Measurements from ENCODE around the gene TTLL3.

Gene TTLL3

DNA sequence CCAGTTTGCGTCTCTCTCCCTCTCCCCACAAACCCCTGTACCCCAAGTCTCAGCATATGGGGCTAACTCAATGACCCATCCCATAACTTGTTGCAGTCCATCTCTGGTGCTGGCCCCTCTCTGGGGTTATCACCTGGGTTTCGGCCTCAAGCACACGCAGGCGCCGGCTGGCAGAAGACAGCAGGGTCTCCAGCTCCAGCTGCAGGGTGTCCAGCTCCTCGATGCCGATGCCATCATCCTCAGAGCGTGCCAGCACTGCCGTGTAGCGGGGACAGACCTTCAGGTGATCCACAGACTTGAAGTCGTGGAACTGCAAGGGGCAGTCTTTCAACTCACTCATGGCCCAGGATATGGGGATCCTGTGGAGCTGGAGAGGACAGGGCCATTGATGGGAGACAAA lies 18.9 kb upstream of the TTLL3 start:
- Mint-ChIP-seq H3K9me3 (no peaks in the 10 kb centered on the region), H3K4me3 (peak overlapping the region; percentile 86 to 87), H3K27ac (no peak overlapping the region), H3K27me3 (no peaks in the 10 kb centered on the region), H3K4me1 (peaks cover 77% of the 10 kb centered on the region)
- ATAC-seq (no peak), DNase-seq (no peak)

DNA sequence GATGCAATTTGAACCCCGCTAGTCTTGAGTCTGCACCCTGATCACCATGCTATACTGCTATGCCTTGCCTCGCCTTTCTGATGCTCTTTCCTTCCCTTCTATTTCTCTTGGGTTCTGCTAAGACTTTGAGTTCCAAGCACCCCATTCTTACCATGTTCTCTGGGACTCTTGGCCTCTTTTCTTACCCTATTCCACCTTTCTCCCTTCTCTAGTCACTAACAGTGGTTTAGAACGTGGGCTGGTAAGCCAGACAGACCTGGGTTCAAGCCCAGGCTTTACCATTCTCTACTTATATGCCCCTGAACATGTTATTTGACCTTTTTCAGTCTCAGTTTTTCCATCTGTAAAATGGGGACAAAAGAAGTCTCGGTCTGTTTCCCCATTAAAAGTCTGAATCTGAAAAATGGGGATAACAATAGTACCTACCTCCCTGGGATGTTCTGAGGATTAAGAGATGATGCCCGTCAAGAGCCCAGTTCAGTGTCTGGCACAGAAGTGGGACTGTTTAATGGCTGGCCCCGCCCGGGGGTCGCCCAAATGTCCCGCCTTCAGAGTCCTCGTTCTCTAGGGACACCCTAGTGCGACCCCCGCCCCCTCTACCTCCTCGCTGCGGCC lies 18.2 kb upstream of the TTLL3 start:
- DNase-seq, result no peak
- peak overlapping the region; percentile 100 for H3K27ac Mint-ChIP-seq
- H3K4me3 Mint-ChIP-seq, result peak overlapping the region; percentile 86 to 87
- H3K9me3 Mint-ChIP-seq, result no peaks in the 10 kb centered on the region
- H3K4me1 Mint-ChIP-seq, result peaks cover 70% of the 10 kb centered on the region
- H3K27me3 Mint-ChIP-seq, result no peaks in the 10 kb centered on the region
- no peak for ATAC-seq

DNA sequence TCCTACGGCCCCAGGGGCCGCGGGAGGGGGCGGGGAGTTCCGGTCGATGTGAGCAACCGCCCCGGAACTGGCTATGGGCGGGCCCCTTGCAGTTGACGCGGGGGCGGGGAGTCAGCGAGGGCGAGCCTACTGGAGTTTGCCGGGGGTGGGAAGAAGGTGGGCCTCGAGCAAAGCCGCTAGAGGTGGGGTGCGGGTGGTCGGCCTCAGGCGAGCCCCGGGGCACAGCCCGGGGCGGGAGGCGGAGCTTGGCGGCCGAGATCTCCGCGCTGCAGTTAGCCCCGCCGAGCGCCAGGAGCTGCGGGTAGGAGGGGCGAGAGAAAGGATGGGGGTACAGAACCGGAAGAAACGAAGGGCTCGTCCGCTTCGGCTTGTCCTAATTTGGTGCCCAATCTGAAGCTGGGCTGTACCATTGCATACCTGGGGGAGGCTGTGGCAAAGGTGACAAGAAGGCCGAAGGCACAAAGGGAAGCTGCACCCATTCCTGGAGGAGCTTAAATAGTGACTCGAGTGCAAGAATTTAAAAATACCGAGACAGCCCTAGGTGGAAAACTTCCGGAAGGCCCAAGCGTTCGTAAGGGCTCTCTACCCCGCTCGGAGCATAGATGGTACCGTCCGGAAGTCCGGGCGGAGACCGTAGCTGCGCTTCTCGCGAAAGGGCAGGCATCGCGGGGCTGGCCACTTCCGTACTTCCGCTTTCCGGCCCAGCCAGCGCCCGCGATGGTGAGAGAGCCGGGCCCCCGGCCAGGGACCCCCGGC lies 17.5 kb upstream of the TTLL3 start, which contains the start of the genes ARPC4 and TADA3:
ARPC4 (plus strand) TSS at position 678 of the 756 bp plus-strand sequence; CDS start at position 718, 40 bp downstream.
TADA3 (minus strand) TSS at position 69 of the 756 bp plus-strand sequence. CDS start 1,007 bp downstream, outside the sequence.
- ATAC-seq, result peak; percentile 92
- peak within 1 kb of the TSS; percentile 86 to 87 for H3K4me3 Mint-ChIP-seq
- no peaks in the 10 kb centered on the region for H3K9me3 Mint-ChIP-seq
- DNase-seq, result peak; percentile 92 to 93
- H3K27me3 Mint-ChIP-seq, result no peaks in the 10 kb centered on the region
- H3K27ac Mint-ChIP-seq, result peak within 1 kb of the TSS; percentile 100
- peaks cover 70% of the 10 kb centered on the region for H3K4me1 Mint-ChIP-seq

DNA sequence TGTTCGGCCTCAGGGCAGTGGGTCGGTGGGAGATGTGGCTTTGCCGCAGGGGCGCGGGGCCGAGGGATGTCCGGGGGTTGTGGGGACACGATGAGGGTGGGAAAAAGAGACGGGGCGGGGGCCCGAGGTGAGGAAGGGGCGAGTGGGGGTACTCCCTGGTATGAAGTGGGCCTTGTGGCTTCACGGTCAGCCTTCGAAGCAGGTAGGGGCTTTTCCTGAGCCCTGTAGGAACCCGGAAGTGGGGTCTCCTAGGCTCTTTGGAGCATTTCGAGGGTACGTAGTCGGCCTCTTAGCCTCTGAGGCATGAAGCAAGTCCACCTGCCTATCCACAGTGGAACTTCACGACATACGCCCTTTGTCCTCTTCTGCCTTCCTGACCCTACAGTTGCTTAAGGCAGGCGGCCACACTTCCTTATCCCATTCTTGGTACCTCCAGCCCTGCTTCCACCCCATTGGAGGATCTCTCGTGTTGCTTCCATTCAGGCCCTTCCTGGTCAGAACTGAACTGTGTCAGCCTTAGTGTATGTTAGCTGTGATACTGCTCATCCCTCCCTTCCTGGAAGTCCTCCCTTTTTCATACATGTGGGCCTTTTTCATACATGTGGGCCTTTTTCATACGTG lies 16.8 kb upstream of the TTLL3 start:
- H3K4me3 Mint-ChIP-seq, result peak overlapping the region; percentile 86 to 87
- DNase-seq (peak in 1 of 2 donors; percentile 17), ATAC-seq (peak; percentile 10)
- H3K9me3 Mint-ChIP-seq, result no peaks in the 10 kb centered on the region
- H3K27me3 Mint-ChIP-seq, result no peaks in the 10 kb centered on the region
- peak overlapping the region; percentile 100 for H3K27ac Mint-ChIP-seq
- H3K4me1 Mint-ChIP-seq, result peaks cover 65% of the 10 kb centered on the region

DNA sequence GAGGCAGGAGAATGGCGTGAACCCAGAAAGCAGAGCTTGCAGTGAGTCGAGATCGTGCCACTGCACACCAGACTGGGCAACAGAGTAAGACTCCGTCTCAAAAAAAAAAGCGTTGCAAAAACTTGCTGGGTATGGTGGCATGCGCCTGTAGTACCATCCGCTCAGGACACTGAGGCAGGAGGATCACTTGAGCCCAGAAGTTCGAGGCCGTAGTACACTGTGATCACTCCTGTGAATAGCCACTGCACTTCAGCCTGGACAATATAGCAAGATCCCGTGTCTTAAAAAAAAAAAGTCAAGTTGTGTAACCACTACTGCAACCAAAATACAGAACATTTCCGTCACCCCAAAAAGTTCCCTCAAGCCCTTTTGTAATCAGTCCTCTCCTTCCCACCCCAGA lies 15.7 kb upstream of the TTLL3 start:
- Mint-ChIP-seq H3K4me1 (peaks cover 58% of the 10 kb centered on the region), H3K4me3 (peak overlapping the region; percentile 86 to 87), H3K27me3 (no peaks in the 10 kb centered on the region), H3K27ac (peak overlapping the region; percentile 100), H3K9me3 (no peaks in the 10 kb centered on the region)
- no peak for ATAC-seq
- DNase-seq, result no peak

DNA sequence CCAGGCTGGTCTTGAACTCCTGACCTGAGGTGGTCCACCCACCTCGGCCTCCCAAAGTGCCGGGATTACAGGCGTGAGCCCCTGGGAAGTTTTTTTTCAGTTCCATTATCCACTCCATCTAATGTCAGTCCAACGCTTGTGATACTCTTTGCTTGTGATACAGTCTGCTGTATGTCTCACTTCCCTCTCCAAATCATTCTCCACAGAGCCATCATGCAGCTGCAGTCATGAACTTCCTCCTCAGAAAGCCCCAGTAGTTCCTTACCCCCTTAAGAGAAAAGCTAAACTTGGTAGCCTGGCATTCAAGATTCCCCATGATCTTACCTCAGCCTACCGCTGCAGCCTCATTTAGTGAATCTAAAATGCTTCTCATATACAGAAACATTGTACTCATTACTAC lies 14.9 kb upstream of the TTLL3 start:
- peak overlapping the region; percentile 72 to 93 for H3K27ac Mint-ChIP-seq

DNA sequence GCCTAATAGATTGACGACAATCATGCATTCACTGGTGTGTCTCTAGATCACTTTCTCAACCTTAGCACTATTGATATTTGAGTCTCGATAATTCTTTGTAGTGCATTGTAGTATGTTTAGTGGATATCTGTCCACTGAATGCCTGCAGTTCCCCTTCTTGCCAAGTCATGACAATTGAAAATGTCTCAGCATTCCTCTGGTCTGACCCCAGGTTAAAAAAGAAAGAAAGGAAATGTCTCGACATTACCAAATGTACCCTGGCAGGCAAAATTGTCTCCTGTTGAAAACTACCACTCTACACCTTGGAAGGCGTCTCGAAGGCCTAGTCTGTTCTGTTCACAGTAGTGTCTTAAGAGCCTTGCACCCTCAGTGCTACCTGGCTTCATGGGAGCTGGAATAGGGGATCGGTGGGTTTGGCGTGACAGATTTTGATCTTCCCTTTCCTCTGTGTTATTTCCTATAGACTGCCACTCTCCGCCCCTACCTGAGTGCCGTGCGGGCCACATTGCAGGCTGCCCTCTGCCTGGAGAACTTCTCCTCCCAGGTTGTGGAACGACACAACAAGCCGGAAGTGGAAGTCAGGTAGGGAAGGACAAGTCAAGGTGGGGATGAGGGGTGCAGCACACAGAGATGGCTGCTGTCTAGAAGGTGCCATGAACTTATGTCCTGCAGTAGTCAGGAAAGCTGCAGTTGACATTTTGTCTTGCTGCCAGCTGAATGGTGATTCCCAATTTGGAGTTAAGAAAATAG lies 12.7 kb upstream of the TTLL3 start:
- no peaks in the 10 kb centered on the region for H3K9me3 Mint-ChIP-seq
- H3K27ac Mint-ChIP-seq, result peak overlapping the region in 1 of 2 donors; percentile 69
- H3K27me3 Mint-ChIP-seq, result no peaks in the 10 kb centered on the region
- ATAC-seq, result no peak
- H3K4me1 Mint-ChIP-seq, result peaks cover 31% of the 10 kb centered on the region
- no peak overlapping the region for H3K4me3 Mint-ChIP-seq
- no peak for DNase-seq

More for the DNA sequence above, 14.9 kb upstream of the TTLL3 start:
- Mint-ChIP-seq H3K4me3 (peak overlapping the region; percentile 22 to 69), H3K27me3 (no peaks in the 10 kb centered on the region), H3K4me1 (peaks cover 50% of the 10 kb centered on the region), H3K9me3 (no peaks in the 10 kb centered on the region)
- DNase-seq (no peak), ATAC-seq (no peak)

DNA sequence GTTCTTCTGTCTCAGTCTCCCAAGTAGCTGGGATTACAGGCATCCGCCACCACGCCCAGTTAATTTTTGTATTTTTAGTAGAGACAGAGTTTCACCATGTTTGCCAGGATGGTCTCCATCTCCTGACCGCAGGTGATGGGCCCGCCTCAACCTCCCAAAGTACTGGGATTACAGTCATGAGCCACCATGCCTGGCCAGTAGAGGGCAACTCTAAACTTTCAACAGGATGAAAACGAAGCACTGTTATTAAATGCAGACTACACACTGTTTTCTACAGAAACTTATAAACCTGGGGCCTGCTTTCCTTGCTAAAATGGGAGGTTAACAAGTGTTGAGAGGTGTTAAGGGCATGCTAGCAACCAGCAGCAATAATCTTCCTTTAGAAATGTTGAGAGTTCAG lies 9.5 kb upstream of the TTLL3 start:
- DNase-seq (no peak), ATAC-seq (no peak)
- Mint-ChIP-seq H3K27ac (no peak overlapping the region), H3K9me3 (no peaks in the 10 kb centered on the region), H3K4me3 (no peak overlapping the region), H3K4me1 (peaks cover 22% of the 10 kb centered on the region), H3K27me3 (no peaks in the 10 kb centered on the region)

DNA sequence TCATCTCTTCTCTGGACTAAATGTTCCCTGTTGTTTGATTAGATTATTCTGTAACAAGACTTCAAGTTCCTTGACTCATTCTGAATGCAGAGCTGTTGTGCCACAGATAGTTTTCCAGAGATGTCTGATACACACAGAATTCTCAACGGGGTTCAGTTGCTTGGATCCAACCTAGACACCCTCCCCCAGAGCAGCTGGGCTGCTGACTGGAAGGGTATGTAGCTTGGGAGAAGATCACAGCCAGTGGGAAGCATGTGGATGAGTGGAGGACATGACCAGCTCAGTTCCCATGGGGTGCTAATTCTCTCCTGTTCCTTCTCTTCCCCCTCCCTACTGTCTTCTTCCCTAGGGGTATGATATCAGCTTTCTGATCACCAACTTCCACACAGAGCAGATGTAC lies 6.6 kb upstream of the TTLL3 start:
- ATAC-seq, result no peak
- H3K4me1 Mint-ChIP-seq, result peaks cover 35% of the 10 kb centered on the region
- H3K4me3 Mint-ChIP-seq, result no peak overlapping the region
- no peaks in the 10 kb centered on the region for H3K9me3 Mint-ChIP-seq
- peak overlapping the region in 1 of 2 donors; percentile 92 for H3K27ac Mint-ChIP-seq
- no peak for DNase-seq
- no peaks in the 10 kb centered on the region for H3K27me3 Mint-ChIP-seq

DNA sequence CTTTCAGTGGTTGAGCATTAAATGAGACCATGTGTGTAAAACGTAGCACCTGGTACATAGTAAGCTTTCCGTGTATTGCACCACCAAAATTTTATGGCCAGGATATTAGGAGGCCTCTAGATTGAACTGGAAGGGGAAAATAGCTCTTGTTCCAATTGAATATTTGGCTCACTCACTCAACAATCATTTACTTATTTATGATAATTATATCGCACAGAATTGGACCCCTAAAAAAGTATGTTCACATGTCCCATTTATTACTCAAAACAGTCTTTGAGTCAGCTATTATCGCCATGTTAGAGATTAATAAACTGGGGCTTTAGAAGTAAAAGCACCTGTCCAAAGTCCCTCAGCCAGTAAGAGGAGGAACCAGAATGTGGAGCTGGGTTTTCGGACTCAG lies 5.1 kb upstream of the TTLL3 start:
- no peak for ATAC-seq
- H3K27ac Mint-ChIP-seq, result no peak overlapping the region
- no peaks in the 10 kb centered on the region for H3K27me3 Mint-ChIP-seq
- no peak for DNase-seq
- no peak overlapping the region for H3K4me3 Mint-ChIP-seq
- H3K4me1 Mint-ChIP-seq, result peaks cover 48% of the 10 kb centered on the region
- no peaks in the 10 kb centered on the region for H3K9me3 Mint-ChIP-seq

DNA sequence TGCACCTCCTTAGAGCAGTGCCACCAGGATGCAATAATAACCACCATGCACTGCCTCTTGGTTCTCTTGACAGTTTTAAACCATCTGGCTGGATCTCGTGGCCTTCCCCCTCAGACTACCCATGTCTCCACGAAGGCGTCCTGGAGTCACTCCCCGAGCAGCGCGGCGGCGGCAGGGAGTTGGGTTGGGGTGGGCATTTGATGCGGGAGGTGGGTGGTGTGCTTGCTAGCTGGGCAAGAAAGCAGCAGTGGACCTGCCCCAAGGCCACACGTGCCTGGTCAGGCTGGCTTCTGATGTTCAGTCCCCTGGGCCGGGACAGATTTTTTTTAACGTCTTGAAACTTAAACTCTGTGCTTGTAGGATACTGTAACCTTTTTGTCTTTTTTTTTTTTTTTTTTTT lies 3.9 kb upstream of the TTLL3 start:
- H3K4me3 Mint-ChIP-seq, result no peak overlapping the region
- ATAC-seq, result no peak
- H3K27me3 Mint-ChIP-seq, result no peaks in the 10 kb centered on the region
- DNase-seq, result no peak
- no peak overlapping the region for H3K27ac Mint-ChIP-seq
- H3K4me1 Mint-ChIP-seq, result peaks cover 58% of the 10 kb centered on the region
- H3K9me3 Mint-ChIP-seq, result no peaks in the 10 kb centered on the region

DNA sequence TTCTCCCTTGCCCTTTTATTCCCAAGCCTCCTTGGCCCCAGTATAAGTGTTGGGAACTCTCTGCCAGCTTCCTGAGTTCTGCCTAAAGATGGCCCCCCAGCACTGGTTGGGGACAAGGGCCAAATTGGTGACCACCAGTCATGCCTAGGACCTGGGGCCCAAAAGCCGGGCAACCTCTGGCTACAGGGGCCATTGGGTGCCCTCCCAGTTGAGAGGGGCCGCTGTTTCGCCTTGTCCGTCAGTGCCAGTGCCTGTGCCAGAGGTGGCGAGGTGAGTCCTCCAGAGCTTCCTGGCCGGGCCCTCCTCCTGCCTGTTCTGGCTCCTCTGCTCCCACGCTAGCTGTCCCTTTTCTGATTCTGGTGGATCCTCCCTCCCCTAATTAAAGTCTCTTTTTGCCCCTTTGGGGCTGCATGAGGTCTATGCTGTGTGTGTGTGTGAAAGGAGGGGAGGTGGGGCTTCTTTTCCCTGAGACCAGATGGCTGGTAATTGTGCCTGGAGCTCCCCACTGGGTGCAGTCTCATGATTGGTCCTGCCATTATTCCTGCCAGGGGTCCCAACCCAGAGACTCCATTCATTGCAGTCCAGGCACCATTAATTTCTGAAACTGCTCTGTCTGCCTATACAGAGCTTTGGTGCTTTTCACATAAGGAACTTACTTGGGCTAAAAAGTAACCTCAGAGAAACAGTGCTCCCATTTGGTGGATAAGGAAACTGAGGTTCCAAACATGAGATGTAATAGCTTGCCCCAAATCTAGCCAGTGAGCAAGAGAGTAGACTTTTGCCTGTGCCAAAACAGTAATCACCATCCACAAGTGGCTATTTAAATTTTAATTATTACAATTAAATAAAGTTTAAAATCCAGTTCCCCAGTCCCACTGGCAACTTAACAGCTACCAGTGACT lies 3.1 kb upstream of the TTLL3 start:
- H3K27me3 Mint-ChIP-seq, result no peaks in the 10 kb centered on the region
- ATAC-seq (no peak), DNase-seq (no peak)
- H3K9me3 Mint-ChIP-seq, result no peaks in the 10 kb centered on the region
- H3K27ac Mint-ChIP-seq, result no peak overlapping the region
- H3K4me1 Mint-ChIP-seq, result peaks cover 61% of the 10 kb centered on the region
- no peak overlapping the region for H3K4me3 Mint-ChIP-seq

DNA sequence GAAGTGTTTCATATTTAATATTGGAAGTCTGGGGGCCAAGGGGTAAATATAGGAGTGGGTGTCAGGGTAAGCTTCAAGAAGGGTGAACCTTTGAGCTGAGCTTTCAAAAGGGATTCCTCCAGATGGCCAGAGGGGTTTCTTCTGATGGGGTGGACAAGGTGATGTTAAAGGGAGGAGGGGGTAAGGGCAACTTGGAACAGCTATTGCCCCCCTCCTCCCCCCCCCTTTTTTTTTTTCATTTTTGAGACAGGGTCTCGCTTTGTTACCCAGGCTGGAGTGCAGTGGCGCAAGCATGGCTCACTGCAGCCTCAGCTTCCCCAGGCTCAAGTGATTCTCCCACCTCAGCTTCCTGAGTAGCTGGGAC lies 2.1 kb upstream of the TTLL3 start:
- H3K4me3 Mint-ChIP-seq, result no peak overlapping the region
- no peaks in the 10 kb centered on the region for H3K9me3 Mint-ChIP-seq
- DNase-seq (no peak), ATAC-seq (no peak)
- H3K4me1 Mint-ChIP-seq, result peaks cover 61% of the 10 kb centered on the region
- peak overlapping the region in 1 of 2 donors; percentile 88 for H3K27ac Mint-ChIP-seq
- H3K27me3 Mint-ChIP-seq, result no peaks in the 10 kb centered on the region

DNA sequence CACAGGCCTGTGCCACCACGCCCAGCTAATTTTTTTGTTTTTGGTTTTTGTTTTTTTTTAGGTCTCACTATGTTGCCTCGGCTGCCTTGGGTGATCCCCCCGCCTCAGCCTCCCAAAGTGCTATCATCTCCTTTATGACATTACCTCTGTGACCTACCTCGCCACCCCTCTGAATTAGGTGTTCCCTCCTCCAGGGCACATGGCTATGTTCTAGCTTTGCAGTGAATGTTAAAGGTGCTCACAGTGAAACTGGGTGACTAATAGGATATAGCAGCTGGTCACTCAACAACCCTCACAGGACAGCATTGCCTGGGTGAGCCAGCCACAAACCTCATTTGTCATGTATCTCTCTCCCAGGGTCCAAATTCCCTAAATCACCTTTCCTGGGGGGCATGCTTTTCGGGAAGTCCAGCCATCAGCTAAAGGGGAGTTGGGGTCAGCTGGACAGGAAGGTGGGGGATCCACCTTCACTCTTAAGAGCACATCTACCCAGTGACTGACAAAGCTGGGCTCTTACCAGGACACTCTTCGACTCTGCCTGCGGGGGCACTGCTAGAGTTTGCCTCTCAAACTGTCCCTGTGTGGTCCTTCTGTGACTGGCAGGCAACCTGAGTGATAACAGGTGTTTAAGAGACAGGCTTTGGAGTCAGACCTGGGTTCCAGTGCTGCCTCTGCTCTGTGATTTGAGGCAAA lies 1.6 kb upstream of the TTLL3 start:
- peak; percentile 58 to 74 for DNase-seq
- H3K27me3 Mint-ChIP-seq, result no peaks in the 10 kb centered on the region

More for the DNA sequence above, 1.6 kb upstream of the TTLL3 start:
- Mint-ChIP-seq H3K27ac (peak overlapping the region; percentile 77 to 88), H3K4me1 (peaks cover 56% of the 10 kb centered on the region), H3K9me3 (no peaks in the 10 kb centered on the region), H3K4me3 (peak overlapping the region; percentile 58 to 89)
- ATAC-seq, result peak; percentile 87
